Posterior cingulate gyrus (tissue), 11 donors: Measurements from ENCODE around the gene C6.
"Not testable (repeated sequence)": the region's sequence is repeated elsewhere in the genome, so short reads cannot be mapped to it uniquely, and the experiment has no call there.

ENCODE experiments used
- DNase-seq, 10 donors: peaks; one replicate each; pipeline versions ENCODE4 v3.0.0 to v3.0.0-alpha.2; 2020 to 2021; ENCODE audit warnings: mixed read lengths in 3 of 10
- intact Hi-C: fragments of 100-400 bp; cut with DNase I; formaldehyde crosslinking; loops from one replicate; pipeline ENCODE4 v1.15.1; 2023

Gene C6

DNA sequence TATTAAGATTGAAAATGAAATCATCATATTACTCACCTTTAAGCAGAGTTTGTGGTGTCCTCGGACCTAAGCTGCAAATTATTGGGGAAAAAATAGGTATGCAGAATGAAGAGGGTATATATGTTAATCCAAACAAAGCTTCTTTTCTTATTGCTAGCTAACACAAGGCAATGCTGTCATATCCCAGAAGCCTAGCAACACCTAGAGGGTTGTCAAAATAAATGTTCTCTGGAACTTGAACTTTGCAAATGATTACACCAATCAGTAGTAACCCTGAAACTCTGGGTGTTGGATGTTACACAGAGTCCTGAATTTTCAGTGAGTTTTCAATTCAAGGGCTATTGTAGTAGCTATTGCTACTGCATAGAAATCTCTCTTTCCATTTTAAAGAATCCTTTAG lies at the start of gene C6:
TSS of gene C6 (minus strand) at position 193 of the 400 bp plus-strand sequence. CDS start 10,302 bp downstream, outside the sequence.
- intact Hi-C loops = no loop called here
- DNase-seq = no peak

DNA sequence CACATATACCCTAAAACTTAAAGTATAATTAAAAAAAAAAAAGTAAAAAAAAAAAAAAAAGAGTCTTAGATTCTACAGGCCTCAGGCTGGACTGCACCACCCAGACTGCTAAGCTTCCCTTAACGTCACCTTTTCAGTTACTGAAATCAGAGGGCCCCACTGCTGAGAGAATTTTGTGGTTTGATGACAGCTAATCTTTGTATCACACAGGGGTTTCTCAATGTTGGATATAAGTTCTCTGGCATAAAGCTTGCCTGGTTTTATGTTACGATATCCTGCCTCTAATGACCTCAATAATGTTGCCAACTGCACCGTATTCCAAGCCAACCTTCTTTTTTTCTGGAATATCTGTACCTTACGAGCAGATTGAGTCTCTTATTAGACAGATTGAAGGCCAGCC lies 43.1 kb upstream of the C6 start:
- no peak for DNase-seq
- intact Hi-C loops = no loop called here

DNA sequence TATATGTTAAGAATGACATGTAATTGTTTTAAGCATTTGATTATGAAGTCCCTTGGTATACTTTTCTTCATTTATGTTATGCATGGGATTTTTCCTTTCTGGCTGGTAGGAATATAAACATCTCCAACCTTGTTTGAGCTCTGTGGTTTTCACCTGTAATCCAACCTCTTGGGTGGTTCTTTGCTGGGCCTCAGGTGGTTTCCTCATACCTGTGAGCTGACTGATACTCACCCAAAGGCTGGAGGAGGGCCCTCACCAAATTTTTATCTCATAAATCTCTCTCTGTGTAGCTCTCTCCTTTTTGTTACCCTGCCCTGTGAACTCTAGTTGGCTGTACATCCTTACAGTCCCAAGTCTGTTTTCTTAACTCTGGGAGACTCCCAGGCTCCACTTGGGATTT lies 39.8 kb upstream of the C6 start:
- no peak for DNase-seq
- intact Hi-C loops = no loop called here

DNA sequence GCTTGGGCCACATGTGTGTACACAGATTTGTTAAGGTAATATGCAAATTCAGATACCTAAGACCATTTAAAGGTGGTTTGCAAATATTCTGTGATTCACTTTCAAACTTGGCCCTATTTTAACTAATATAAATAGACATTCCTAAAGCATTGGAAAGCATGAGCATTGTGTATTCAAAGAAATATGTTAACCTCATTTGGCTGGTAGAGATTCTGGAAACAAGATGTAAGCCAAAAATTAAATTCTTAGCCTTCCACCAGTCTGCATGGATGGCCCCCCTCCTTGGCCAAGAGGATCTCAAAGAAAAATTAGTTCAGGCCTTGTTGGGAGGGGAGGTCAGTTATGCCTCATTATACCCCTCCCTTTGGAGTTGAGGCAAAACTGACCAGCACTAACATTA lies 38.7 kb upstream of the C6 start:
- no peak for DNase-seq
- intact Hi-C loops = no loop called here

DNA sequence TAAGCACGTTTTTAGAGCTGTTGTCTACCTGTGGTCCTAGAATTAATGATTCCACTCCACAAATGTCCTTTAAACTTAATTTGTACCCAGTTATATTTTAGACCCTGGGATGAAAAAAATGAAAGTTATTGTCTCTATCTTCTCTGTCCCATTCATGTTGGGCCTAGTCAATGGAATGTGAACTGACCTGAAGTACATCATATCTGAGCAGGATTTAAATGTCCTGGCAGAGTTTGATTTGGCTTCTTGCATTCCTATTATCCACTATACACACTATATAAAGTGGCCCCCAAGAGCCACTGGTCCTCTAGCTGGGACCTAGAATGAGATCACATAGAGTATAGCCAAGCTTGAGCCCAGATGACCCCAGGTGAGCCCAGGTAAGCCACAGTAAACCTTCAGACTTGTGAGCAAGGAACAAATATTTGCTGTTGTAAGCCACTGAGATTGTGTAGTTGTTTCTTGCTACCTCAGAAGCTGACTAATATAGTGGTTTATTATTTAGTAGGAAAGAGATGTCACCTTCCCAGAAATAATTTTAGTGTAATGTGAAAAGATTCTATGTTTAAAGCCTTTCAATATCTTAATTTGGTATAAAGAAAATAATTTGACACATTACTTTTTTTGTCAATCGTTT lies 37.1 kb upstream of the C6 start:
- DNase-seq = no peak

DNA sequence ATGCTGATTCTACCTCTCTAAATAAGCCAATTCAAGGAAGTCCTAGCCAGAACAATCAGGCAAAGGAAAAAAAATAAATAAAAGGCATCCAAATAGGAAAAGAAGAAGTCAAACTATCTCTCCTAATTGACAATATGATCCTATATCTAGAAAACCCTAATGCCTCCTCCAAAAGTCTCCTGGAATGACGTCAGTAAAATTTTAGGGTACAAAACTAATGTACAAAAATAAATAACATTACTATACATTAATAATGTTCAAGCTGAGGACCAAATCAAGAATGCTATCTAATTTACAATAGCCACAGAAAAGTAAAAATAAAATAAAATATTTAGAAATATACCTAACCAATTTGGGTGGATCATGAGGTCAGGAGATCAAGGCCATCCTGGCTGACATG lies 33.8 kb upstream of the C6 start:
- intact Hi-C loops = no loop called here
- no peak for DNase-seq

More for the DNA sequence above, 37.1 kb upstream of the C6 start:
- intact Hi-C loops = no loop called here

DNA sequence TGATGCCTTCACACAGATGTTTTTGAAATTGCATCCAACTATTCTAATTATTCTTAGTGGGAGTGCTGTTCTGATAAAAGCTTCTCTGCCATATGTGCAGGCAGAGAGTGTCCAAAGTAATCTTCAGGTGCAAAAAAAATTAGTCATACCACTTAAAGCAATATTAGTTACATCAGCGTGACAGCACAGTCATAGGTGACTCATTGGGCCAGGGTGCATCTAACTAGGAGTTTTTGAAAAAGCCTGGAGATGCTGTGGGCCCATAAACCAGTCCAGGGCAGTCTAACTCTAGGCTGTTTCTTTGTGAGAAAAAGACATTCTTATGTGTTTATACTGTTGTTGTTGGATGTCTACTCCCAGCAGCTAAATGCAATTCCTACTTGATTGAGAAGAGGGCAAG lies 33.0 kb upstream of the C6 start:
- no peak for DNase-seq

DNA sequence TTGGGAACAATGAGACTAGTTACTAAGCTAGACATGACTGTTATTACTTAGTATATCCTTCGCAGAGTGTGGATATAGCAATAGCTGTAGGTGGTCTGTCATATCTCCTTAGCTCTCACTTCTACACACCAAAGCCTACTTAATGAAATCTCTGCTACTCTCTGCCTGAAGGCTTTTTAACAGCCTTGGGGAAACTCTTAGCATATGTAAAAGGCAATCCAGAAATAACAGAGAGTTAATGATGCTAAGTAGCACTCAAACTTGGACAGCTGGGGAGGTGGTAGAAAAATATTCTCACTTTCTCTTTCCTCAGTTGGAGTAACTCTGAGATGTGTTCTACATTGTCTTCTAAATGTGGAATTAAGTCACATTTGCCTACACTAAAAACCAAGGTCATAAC lies 30.2 kb upstream of the C6 start:
- DNase-seq = no peak
- intact Hi-C loops = no loop called here

More for the DNA sequence above, 33.0 kb upstream of the C6 start:
- intact Hi-C loops = no loop called here

DNA sequence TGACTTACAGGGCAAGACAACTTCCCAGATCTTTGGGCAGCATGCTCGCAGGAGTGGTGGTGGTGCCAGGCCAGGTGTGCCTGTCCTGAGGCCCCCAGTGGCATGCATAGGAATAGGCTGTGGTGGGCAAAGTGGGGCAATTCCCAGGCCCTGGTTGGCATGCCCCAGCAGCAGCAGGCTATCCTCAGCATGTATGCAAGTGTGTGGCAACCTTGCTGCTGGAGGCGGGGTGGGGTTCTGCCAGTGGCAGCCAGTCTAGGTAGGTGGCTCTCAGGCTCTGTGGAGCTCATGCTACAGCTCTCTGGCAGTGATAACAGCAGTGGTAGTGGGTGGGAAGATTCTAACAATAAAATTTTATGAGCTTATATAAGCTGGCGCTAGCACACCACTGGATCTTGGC lies 27.7 kb upstream of the C6 start:
- intact Hi-C loops = no loop called here
- DNase-seq = peak in 5 of 10 donors; percentile 24 to 84 (median 64)

DNA sequence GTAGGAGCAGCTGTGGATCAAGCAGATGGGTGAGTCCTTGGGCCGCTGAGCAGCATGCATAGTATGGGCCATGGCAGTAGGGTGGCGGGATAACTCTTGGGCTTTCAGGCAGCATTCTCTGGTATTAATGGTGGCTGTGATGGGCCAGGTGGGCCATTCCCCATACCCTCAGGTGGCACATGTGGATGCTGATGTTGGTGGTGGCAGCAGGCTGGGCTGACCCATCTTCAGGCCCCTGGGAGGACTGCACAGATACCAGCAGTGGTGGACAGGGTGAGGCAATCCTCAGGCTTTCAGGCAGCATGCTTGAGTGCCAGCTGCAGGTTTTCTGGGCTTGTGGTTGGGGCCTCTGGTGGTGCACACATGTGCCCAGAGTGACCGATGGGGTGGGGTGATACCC lies 27.1 kb upstream of the C6 start:
- peak in 1 of 10 donors; percentile 27 for DNase-seq
- intact Hi-C loops = no loop called here

DNA sequence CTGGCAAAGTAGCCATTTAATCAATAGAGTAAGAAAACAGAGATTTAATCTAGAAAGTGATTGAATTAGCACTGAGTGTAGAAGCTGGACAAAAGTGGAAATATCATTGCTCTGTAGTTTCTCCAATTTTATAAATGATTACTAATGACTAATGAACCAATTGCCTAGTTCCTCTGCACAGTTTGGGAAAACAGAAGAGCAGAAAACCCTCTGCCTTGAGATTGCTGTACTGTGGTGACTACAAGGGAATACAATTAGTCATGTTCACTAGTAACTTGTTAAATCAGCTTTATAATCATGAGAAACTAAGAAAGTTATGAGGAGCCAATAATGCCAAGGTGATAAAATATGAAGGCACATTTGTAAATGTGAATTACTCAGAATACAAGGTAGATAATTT lies 21.1 kb upstream of the C6 start:
- intact Hi-C loops = no loop called here
- DNase-seq = no peak

DNA sequence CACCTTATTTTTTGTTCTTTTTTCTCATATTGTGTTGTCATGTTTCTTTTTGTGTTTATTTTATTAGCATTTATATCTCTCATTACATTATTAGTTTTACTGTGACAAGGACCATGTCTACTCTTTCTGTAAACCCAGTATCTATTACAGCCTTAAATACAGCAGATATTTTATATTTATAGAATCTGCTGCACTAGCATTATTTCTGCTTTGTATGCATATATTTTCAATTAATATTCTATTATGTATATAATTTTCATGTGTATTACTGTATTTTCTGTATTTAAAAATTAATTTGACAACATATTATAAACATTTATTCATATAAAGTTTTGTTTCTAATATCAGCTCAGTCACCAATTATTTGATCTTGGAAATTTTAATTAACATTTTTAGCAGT lies 19.5 kb upstream of the C6 start:
- intact Hi-C loops = no loop called here
- no peak for DNase-seq

DNA sequence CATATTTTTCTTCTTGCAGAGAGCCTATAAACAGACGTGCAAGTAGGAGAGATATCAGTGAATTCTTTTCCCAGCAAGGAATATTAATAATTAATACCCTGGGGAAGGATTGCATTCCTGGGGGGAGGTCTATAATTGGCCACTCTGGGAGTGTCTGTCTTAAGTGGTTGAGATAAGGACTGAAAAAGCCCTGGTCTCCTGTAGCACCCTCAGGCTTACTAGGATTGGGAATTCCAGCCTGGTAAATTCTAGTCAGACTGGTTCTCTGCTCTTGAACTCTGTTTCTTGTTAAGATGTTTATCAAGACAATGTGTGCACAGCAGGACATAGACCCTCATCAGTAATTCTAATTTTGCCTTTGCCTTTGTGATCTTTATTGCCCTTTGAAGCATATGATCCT lies 16.9 kb upstream of the C6 start:
- intact Hi-C loops, DNase-seq: not testable (repeated sequence)

DNA sequence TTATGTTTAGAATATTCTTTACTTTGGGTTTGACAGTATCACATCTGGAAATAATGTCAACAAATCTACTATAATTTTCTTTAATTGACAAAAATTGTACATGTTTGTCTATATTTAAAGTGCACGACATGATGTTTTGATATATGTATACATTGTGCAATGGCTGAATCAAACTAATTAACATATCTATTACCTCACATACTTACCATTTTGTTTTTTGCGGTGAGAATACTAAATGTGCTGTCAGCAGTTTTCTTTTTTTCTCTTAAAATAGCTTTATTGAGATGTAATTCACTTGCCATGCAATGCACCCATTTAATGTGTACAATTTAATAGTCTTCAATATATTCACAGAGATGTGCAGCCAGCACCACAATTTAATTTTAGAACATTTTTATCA lies 10.6 kb upstream of the C6 start:
- intact Hi-C loops = no loop called here
- no peak for DNase-seq

DNA sequence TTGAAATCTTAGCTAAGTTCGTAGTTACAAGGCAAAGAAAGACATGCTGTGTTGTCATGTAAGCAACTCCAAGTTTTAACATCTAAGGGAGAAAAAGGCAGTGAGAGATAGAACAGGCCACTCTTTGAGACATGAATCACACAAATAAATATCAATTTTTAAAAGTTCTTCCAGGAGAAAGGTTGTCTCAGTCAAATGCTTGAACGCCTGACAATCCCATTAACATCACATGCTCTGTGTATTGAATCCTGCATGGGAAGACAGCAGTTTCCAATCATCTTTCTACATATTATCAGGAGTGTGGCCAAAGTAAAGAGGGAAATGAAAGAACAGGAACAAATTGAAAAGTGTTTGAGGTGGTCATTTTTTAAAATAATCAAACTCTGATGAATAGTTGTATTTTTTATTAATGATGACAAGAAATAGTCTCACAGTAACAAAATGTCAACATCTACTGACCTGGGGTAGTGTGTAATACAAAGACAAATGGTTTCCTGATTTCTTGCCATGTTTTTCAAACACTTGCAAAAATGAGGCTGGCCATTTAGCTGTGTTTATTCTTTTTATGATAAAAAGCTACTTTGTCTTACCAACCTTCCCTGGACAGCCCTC lies 6.4 kb upstream of the C6 start:
- no peak for DNase-seq

DNA sequence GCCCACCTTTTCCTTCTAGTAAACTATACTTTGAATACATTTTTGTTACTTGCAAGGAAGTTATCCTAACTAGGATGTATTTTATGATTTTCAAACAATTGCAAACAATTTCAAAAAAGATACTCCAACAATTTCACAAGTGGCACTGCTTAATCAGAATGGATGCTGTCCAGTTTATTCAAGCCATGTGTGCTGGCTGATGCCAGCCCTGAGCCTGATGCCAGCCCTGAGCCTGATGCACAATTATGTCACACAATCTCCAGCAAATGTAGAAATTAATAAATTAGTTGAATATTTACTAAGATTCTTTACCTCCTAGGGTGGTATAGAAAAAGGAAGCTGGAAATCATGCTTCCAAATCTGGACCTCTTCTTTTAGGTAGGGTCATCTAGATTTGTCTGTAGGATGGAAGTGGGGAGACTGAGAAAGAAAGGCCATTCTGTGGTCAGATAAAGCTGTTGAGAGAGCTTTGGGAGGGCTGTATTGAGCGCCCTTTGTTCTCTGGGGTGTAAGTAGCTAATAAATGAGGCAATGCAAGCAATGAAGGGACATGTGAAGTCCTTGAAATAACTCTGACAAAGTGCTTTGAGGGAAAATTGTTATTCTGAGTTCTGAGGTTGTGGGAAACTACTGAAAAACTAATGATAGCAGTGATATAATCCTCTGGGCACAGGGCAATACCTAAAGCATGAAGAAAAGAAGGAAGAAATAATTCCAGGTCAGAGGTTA lies 5.8 kb upstream of the C6 start:
- peak in 1 of 10 donors; percentile 73 for DNase-seq
- intact Hi-C loops = no loop called here

More for the DNA sequence above, 6.4 kb upstream of the C6 start:
- intact Hi-C loops = no loop called here

DNA sequence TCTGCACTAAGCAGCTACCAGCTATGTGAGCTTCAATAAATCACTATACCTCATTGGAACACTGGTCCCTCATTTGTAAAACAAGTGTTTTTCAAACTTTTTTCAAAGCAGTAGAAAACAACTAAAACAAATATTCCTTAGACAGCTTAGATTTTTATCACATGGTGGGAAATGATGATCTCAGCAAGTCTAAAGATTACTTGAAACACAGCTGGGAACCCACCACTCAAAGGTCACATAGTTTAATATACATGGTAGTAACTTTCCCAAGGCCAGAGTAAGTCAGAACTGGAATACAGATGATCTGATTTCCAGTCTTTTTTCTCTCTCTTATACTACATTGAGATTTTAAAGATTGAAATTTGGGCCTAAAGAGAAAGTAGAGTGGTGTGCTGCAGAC lies 850 bp upstream of the C6 start:
- DNase-seq = no peak
- intact Hi-C loops = no loop called here

DNA sequence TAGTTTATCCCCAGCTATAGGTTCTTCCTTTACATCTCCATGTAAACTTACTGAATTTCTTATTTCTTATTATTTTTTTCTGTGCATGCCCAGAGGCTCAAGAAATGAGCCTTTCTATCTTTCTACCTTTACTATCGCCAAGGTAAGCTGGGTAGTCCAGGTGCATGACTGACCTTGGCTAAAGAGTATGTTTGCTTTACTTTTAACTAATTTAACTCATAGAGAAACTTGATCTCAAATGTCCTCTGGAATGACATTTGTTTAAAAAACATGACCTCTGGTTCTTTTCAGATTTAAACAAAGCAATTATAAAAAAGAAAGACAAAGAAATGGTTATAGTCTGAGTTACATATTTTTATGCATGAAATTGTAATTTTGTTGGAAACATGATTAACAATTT lies 397 bp downstream of the C6 start:
- intact Hi-C loops = no loop called here
- DNase-seq = no peak

DNA sequence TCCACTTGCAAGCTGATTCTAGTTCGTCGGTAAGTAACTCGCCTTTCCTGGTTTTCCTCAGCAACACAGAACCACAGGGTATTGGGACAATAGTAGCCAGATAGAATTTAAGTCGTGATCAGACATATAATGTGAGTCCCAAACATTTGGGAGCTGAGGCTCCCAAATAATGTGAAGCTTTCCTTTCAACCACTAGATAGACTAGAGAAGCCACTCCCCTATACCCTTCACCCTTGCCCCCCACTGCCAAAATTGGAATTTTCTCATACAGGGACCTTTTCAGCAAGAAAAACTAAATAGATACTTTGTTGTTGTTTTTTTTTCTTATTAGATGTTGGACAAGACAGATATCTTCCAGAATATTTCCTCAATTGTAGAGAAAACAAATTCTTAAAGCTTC lies 1.9 kb downstream of the C6 start:
- intact Hi-C loops = no loop called here
- no peak for DNase-seq

DNA sequence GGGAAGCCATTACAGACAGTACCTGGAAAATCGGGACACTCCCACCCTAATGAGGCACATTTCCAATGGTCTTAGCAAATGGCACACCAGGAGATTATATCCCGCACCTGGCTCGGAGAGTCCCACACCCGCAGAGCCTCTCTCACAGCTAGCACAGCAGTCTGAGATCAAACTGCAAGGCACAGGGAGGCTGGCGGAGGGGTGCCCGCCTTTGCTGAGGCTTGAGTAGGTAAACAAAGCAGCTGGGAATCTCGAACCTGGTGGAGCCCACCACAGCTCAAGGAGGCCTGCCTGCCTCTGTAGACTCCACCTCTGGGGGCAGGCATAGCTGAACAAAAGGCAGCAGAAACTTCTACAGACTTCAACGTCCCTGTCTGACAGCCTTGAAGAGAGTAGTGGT lies 7.9 kb downstream of the C6 start:
- intact Hi-C loops = not testable (repeated sequence)
- DNase-seq = peak in 3 of 10 donors; percentile 37 to 54 (median 53)

DNA sequence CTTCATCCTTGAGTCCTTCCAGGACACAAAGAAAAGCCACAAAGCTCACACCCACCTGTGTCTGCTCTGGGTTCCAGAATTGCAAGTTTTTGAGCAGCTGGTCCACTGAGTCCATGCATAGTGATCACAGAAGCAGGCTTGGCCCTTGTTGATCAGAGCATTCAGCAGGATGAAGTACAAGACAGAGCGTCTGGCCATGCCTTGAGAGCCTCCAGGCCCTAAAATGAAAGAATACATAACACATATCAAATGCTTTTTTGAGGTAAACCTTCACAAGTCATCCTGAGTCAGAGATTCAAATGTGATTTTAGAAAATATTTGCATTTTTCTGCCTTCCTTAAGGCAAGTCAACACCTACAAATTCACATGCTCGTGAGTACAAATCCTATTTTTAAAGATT lies 10.3 kb downstream of the C6 start:
- intact Hi-C loops = no loop called here

More for the DNA sequence above, 10.3 kb downstream of the C6 start:
- DNase-seq = no peak
